HepG2 (cell line): ENCODE measurements around the gene PLEKHH1. TPM values are rescaled to one million over a fixed set of nuclear protein-coding genes. Genes with fewer than 3 reads are reported as not detected.

Experiments used
- ATAC-seq: fragments of 200-7000 bp; cut with Tn5 transposase; 3 replicates; pipeline ENCODE4 v1.9.1; 2020; ENCODE audit warnings: mild to moderate bottlenecking, moderate library complexity
- BruUV-seq: library from RNA; stranded (reverse); fragments of 400-500 nt; replicated peaks from 2 replicates; lab custom pipeline; 2021; lab: Mats Ljungman, UMichigan
- CTCF ChIA-PET: fragments of 300-600 bp; formaldehyde crosslinking; extraction: SDS; loops from one replicate; lab custom pipeline; 2021; ENCODE audit warnings: low total read pairs, inconsistent platforms, low intra/inter-chr PET ratio; lab: Yijun Ruan, JAX
- POLR2A ChIA-PET: fragments of 350-600 bp; sonication (Branson Sonifier 250); formaldehyde crosslinking; loops from one replicate; lab custom pipeline; 2020; ENCODE audit warnings: antibody characterized with exemption, inconsistent platforms; lab: Yijun Ruan, JAX
- DNase-seq: peaks from one replicate; pipeline ENCODE4 v3.0.0-alpha.2; 2015; ENCODE audit warnings: low spot score
- FAIRE-seq: peaks from 3 replicates; lab custom pipeline; 2011; peaks lifted over from hg19 to GRCh38; lab: Jason Lieb, UNC
- H2AFZ ChIP-seq: one replicate; pipeline ENCODE4 v1.6.1; 2011; ENCODE audit warnings: low read length, inconsistent platforms
- H3K27ac ChIP-seq: fragments of 300-600 bp; 3 replicates; pipeline ENCODE4 v1.8.0; 2011; ENCODE audit warnings: mixed run types, mild to moderate bottlenecking, mixed read lengths, low read length, inconsistent platforms; ENCODE audit not compliant: insufficient read depth; ENCODE audit errors: extremely low read length
- H3K27me3 ChIP-seq, 2 experiments: fragments of 200-600 bp in 1 of 2; 2 replicates in 1 of 2; 3 replicates in 1 of 2; pipeline versions ENCODE4 v1.6.0 to v1.8.0; 2011; ENCODE audit warnings: low read length in 2 of 2, mild to moderate bottlenecking in 2 of 2, moderate library complexity in 2 of 2, inconsistent platforms in 1 of 2; ENCODE audit not compliant: insufficient read depth in 2 of 2, control insufficient read depth in 1 of 2
- H3K36me3 ChIP-seq, 2 experiments: fragments of 200-600 bp in 1 of 2; replicated peaks in 1 of 2; 2 replicates in 1 of 2; 3 replicates in 1 of 2; pipeline versions ENCODE4 v1.5.1 to v1.8.0; 2011; ENCODE audit warnings: low read length in 2 of 2, inconsistent platforms in 1 of 2; ENCODE audit not compliant: insufficient read depth in 2 of 2, control insufficient read depth in 1 of 2
- H3K4me1 ChIP-seq: 2 replicates; pipeline ENCODE4 v1.5.1; 2012; ENCODE audit warnings: low read length, inconsistent platforms; ENCODE audit not compliant: insufficient read depth
- H3K4me2 ChIP-seq: 2 replicates; pipeline ENCODE4 v1.6.0; 2011; ENCODE audit warnings: low read depth, low read length, inconsistent platforms
- H3K4me3 ChIP-seq, 3 experiments: fragments of 200-600 bp in 1 of 3; sonication (generic), shearing (Covaris generic) in 1 of 3; replicated peaks in 1 of 3; 2 replicates each; pipeline ENCODE4 v1.5.1; 2011 to 2016; ENCODE audit warnings: low read length in 3 of 3, inconsistent platforms in 2 of 3, low read depth in 2 of 3, mild to moderate bottlenecking in 2 of 3, control low read depth in 1 of 3, mixed read lengths in 1 of 3; ENCODE audit not compliant: insufficient read depth in 1 of 3
- H3K79me2 ChIP-seq: one replicate; pipeline ENCODE4 v1.6.1; 2011; ENCODE audit warnings: low read length, inconsistent platforms; ENCODE audit not compliant: insufficient read depth
- H3K9ac ChIP-seq: 2 replicates; pipeline ENCODE4 v1.6.0; 2011; ENCODE audit warnings: mild to moderate bottlenecking, low read depth, low read length, inconsistent platforms; ENCODE audit not compliant: insufficient read depth
- H3K9me3 ChIP-seq: 2 replicates; pipeline ENCODE4 v1.5.1; 2012; ENCODE audit warnings: mild to moderate bottlenecking, low read length
- H4K20me1 ChIP-seq: 2 replicates; pipeline ENCODE4 v1.6.0; 2011; ENCODE audit warnings: inconsistent platforms, mild to moderate bottlenecking, low read length, moderate library complexity; ENCODE audit not compliant: insufficient read depth
- ZNF24 ChIP-seq: fragments of 450-650 bp; IDR thresholded peaks from 2 replicates; pipeline ENCODE4 v1.6.1; 2017; ENCODE audit warnings: antibody characterized with exemption, mild to moderate bottlenecking
- ZNF746 ChIP-seq: sonication (generic); formaldehyde crosslinking; IDR thresholded peaks from 2 replicates; pipeline ENCODE4 v1.8.0; 2022; ENCODE audit warnings: mild to moderate bottlenecking, missing genetic modification reagents
- WGBS: methylation state at CpG from one replicate; pipeline ENCODE4 v1.1.6; 2017; ENCODE audit warnings: low lambda C conversion rate; 5-methylcytosine and 5-hydroxymethylcytosine counted together
- in situ Hi-C: cut with HindIII; loops from 2 replicates; pipeline ENCODE4 v1.10.0; 2017; ENCODE audit warnings: low pct_unique_long_range_greater_than_20kb; ENCODE audit not compliant: extremely low pct_ligation_motif_present
- intact Hi-C: fragments of 100-400 bp; cut with micrococcal nuclease; formaldehyde crosslinking; loops from one replicate; pipeline ENCODE4 v1.10.0; 2022; ENCODE audit not compliant: unreplicated experiment
- polyA plus RNA-seq, 8 experiments: library from polyadenylated mRNA; depleted of rRNA in 3 of 8; stranded (reverse) in 7 of 8; unstranded in 1 of 8; fragments of >200 nt; fragmentation: Illumina TruSeq in 4 of 8; extraction: Trizol in 4 of 8; gene quantifications; 2 replicates each; pipeline versions ENCODE4 v1.2.1 to v1.2.3, GENCODE V29; 2011 to 2016; ENCODE audit warnings: low read depth in 4 of 8, missing spikeins in 1 of 8, mixed read lengths in 1 of 8; ENCODE audit not compliant: insufficient read depth in 1 of 8
- small RNA-seq, 3 experiments: library from RNA; depleted of rRNA; stranded (forward); fragments of <200 nt; gene quantifications; one replicate each; pipeline ENCODE3, GENCODE V24; 2012; ENCODE audit warnings: low read depth in 2 of 3, low replicate concordance in 1 of 3; ENCODE audit not compliant: insufficient read length in 3 of 3, insufficient read depth in 2 of 3
- total RNA-seq, 5 experiments: library from RNA; depleted of rRNA; stranded (reverse); fragments of >200 nt; fragmentation: Illumina TruSeq; extraction: Trizol; gene quantifications; 2 replicates each; pipeline ENCODE4 v1.2.3, GENCODE V29; 2016; ENCODE audit warnings: low read depth in 1 of 5

PLEKHH1 gene
- total and polyA plus RNA-seq, 2 of the 13 experiments (the other 11 are each of a cell fraction or from before 2014, with no cell fraction given): 8.6 to 15.8 TPM

GRCh38 chr14:67638642-67639041 lies 105.6 kb downstream of the PLEKHH1 start:
- H3K9me3 ChIP-seq: no peaks in the 10 kb centered on the region
- no peak overlapping the region for H3K27ac ChIP-seq
- intact Hi-C loops (no loop called here), in situ Hi-C loops (no loop called here)
- no TSS peak for BruUV-seq
- TF ChIP-seq ZNF746 (CRISPR knock-in tag) (no peak), ZNF24 (no peak)
- no peaks in the 10 kb centered on the region for H4K20me1 ChIP-seq
- H3K36me3 ChIP-seq: peaks cover 8 to 12% of the 10 kb centered on the region in 2 experiments; a peak in 4 of 5 replicates
- FAIRE-seq: no peak
- CTCF ChIA-PET: no interaction called here
- peaks cover 9% of the 10 kb centered on the region; the same call in 1 of the 2 replicates for H3K4me1 ChIP-seq
- WGBS: 94% methylated on average over 3 of the region's 3 CpGs
- no peak overlapping the region for H3K4me3 ChIP-seq
- H3K79me2 ChIP-seq: no peaks in the 10 kb centered on the region
- no peaks in the 10 kb centered on the region for H3K27me3 ChIP-seq
- ATAC-seq: no peak
- no peak overlapping the region for H3K9ac ChIP-seq
- no peak overlapping the region for H2AFZ ChIP-seq
- POLR2A ChIA-PET: no interaction called here
- no peak for DNase-seq
- H3K4me2 ChIP-seq: no peak overlapping the region

Small RNAs within 50 kb of the gene (small RNA-seq; reads per million reads assigned to genes)
- gene AL132640.3: 0 reads per million in 3 experiments
- gene RF00019: 0 reads per million in 3 experiments

Other genes with a start within 250 kb of the PLEKHH1 start
- gene ATP6V1D, start 173.5 kb upstream of the PLEKHH1 start, total RNA-seq (2016; rRNA removed; fragmentation: Illumina TruSeq; extraction: Trizol): 53.9 and 70.9 TPM in 2 replicates
- 13.8 and 16.8 TPM in 2 replicates for gene ATP6V1D, start 173.5 kb upstream of the PLEKHH1 start, polyA plus RNA-seq (2011; rRNA removed)
- 246 and 389 TPM in 2 replicates for gene EIF2S1, start 173.0 kb upstream of the PLEKHH1 start, total RNA-seq (2016; rRNA removed; fragmentation: Illumina TruSeq; extraction: Trizol)
- gene EIF2S1, start 173.0 kb upstream of the PLEKHH1 start, polyA plus RNA-seq (2011; rRNA removed): 40.7 and 49.1 TPM in 2 replicates
- gene PLEK2, start 121.1 kb upstream of the PLEKHH1 start, total RNA-seq (2016; rRNA removed; fragmentation: Illumina TruSeq; extraction: Trizol): 1.5 and 1.9 TPM in 2 replicates
- 0.26 and 0.51 TPM in 2 replicates for gene PLEK2, start 121.1 kb upstream of the PLEKHH1 start, polyA plus RNA-seq (2011; rRNA removed)
- 0.93 and 1.1 TPM in 2 replicates for gene TMEM229B, start 44.6 kb upstream of the PLEKHH1 start, total RNA-seq (2016; rRNA removed; fragmentation: Illumina TruSeq; extraction: Trizol)
- gene TMEM229B, start 44.6 kb upstream of the PLEKHH1 start, polyA plus RNA-seq (2011; rRNA removed): 0.69 and 1.6 TPM in 2 replicates
- 18.7 and 30.0 TPM in 2 replicates for gene PIGH, start 67.0 kb downstream of the PLEKHH1 start, total RNA-seq (2016; rRNA removed; fragmentation: Illumina TruSeq; extraction: Trizol)
- 43.5 and 53.6 TPM in 2 replicates for gene PIGH, start 67.0 kb downstream of the PLEKHH1 start, polyA plus RNA-seq (2011; rRNA removed)
- 37.5 and 59.7 TPM in 2 replicates for gene ARG2, start 86.6 kb downstream of the PLEKHH1 start, total RNA-seq (2016; rRNA removed; fragmentation: Illumina TruSeq; extraction: Trizol)
- 71.2 and 73.6 TPM in 2 replicates for gene ARG2, start 86.6 kb downstream of the PLEKHH1 start, polyA plus RNA-seq (2011; rRNA removed)
- gene VTI1B, start 141.3 kb downstream of the PLEKHH1 start, total RNA-seq (2016; rRNA removed; fragmentation: Illumina TruSeq; extraction: Trizol): 93.4 and 103 TPM in 2 replicates
- 26.1 and 39.0 TPM in 2 replicates for gene VTI1B, start 141.3 kb downstream of the PLEKHH1 start, polyA plus RNA-seq (2011; rRNA removed)
- 51.5 and 106 TPM in 2 replicates for gene RDH11, start 162.5 kb downstream of the PLEKHH1 start, total RNA-seq (2016; rRNA removed; fragmentation: Illumina TruSeq; extraction: Trizol)
- 131 and 167 TPM in 2 replicates for gene RDH11, start 162.5 kb downstream of the PLEKHH1 start, polyA plus RNA-seq (2011; rRNA removed)
- 1.4 and 1.6 TPM in 2 replicates for gene RDH12, start 168.6 kb downstream of the PLEKHH1 start, total RNA-seq (2016; rRNA removed; fragmentation: Illumina TruSeq; extraction: Trizol)
- gene RDH12, start 168.6 kb downstream of the PLEKHH1 start, polyA plus RNA-seq (2011; rRNA removed): 2.1 and 2.6 TPM in 2 replicates